Pons (tissue), 1 donor: Measurements from ENCODE around the gene ATXN1L.
"Not testable (repeated sequence)": the region's sequence is repeated elsewhere in the genome, so short reads cannot be mapped to it uniquely, and the experiment has no call there.

Experiments
- DNase-seq: peaks from one replicate; pipeline ENCODE4 v3.0.0-alpha.2; 2016; ENCODE audit warnings: low spot score

The ATXN1L gene

DNA sequence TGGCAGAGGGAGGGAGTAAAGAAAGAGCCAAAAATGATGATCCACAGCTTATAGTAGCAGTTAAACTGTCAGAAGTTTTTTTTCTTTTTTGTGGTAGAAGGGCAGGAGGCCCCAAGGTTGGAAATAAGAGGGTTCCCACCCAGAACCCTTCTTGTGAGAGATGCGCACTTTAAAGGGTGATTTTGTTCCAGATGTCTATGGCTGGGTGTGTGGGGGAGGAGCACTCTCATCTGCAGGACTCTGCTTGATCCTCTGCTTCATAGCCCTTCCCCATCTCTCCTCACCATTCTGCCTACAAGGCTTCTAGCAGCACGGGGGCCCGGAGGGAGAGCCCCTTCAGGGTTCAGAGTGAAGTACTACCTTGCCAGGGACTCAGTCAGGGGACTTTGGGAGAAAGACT is 6.4 kb downstream of the ATXN1L start:
- no peak for DNase-seq

DNA sequence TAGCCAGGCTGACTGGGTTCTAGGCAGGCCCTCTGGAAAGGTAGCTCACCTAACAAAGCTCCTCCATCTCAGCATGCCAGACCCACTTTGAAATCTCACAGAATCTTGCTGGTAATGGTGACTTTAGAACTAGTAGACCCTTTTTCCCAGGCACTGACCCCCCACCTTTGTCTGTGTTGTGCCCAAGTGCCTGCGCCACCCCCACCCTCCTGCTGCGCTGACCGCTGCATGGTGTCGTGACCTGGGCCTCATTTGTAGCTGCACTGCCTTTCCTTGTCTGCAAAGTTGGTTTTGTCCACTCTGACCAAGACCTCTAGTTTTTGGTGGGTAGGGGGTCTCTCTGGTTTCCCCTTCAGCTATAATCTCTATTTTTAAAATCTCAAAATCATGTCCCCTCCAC is 6.8 kb downstream of the ATXN1L start:
- DNase-seq: no peak

- DNase-seq: no peak
These were observed 7.6 kb downstream of the ATXN1L start for GRCh38 chr16:71853413-71853812.

DNA sequence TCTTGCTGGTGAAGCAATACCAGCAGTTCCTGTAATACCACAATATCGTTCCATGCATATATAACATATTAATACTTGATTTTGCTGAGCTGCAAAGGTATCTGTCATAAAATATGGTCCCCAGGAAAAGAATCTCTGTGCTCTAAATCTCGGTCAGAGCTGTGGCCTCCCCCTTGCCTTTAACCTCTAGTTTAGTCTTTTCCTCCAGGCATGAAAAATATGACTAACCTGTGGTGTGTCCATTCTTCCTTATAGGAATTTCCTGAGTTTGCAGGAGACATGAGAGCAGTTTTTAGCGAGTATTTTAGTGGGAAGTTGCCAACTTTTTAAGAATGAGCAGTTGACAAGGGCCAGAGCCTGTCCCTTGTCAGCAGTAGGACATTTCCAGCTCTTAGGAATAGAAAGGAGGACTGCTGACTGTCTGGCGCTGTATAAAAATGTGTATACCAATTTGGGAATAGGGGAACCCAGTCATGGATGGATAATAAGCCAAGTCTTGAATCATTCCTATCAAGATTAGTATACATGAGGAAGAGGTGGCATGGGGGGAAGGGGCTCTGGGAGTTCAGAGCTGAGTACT is 8.7 kb downstream of the ATXN1L start:
- DNase-seq: no peak

- DNase-seq: no peak
These were observed 10.3 kb downstream of the ATXN1L start for GRCh38 chr16:71855937-71856662.

GRCh38 chr16:71859762-71860521 is 14.2 kb downstream of the ATXN1L start:
- no peak for DNase-seq

DNA sequence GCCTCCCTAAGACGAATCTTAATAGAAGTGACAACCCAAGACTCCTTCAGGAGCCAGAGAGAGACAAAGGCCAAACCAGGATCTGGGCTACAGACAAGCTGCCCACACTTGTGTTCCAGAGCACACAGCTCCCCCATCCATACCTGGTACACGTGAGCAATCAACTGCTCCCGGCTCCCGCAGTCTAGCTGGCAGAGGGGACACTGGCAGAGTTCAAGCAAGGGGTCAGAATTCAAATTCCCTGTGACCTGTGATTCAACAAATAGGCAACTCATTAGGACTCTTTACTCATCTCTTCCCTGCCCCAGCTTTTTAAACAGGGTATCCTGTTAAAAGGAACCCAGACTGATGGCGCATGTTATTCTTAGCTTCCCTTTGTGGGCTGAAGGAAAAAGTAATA is 18.2 kb downstream of the ATXN1L start:
- DNase-seq: no peak

DNA sequence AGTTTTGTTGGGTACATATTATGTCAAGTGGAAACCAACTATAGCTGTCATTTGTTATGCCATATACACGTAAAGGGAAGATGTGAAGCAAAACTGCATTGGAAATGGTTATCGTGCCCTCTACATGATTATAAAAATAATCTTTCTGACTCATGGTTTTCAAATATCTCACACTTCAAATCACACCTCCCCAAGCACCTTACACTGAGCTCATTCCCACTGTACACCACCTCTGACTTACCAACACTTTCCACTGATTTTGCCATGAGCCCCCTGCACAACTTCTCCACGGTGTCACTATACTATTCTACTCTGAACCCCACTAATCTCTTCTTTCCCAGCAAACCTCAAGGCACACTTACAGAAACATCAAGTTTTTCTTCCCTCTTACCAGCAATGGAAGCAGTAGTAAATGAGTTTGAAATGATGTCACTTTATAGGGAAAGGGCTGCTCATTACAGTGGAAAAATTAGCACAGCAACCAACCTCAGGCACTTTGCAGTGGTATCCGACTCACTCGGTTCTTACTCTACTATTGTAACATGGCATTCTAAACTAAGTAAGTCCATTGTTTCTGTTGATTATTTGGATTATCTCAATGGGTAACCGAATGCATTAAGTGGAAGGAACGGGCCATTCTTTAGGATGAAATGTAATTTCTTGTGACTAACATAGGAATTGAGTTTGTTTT is 19.5 kb downstream of the ATXN1L start:
- DNase-seq: no peak

GRCh38 chr16:71867175-71867574 is 21.4 kb downstream of the ATXN1L start:
- DNase-seq: not testable (repeated sequence)

DNA sequence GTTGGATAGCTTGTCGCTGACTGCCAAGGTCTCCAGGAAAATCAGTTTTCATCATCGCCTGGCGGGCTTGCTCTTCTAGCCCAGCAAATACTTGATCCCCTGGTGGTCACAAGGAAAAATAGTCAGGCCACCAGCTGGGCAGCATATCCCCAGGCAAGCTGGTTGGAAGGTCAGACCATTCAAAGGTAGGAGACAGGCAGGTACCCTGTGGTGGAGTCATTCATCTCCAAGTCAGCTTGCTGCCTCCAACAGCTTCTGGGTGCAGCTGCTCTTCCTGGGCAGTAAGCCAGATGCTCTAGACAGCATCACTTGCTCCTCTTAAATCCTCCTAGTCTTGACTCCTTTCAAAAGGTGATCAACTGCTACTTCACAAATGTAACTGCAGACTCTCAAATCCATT is 22.2 kb downstream of the ATXN1L start:
- DNase-seq: peak; percentile 30

- no peak for DNase-seq
These were observed 23.3 kb downstream of the ATXN1L start for GRCh38 chr16:71869089-71869488.

- DNase-seq: no peak
These were observed 25.0 kb downstream of the ATXN1L start for GRCh38 chr16:71870818-71871217.

- DNase-seq: no peak
These were observed 27.4 kb downstream of the ATXN1L start for GRCh38 chr16:71873199-71873598.

DNA sequence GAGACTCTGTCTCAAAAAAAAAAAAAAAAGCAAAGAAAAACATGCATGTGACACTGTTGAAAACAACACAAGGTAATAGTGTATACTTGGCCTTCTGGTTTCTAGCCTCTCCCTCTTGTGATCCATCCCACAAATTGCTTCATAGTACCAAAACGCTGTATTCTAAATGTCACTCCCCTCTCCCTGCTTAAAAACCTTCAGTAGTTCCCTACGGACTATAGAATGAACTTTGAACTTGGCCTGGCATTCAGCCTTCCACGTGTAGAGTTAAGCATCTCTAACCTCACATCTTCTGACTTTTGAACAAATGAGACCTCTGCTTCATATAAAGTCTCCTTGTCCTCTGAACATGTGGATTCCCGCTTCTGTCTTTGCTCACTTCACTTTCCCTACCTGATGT is 33.1 kb downstream of the ATXN1L start:
- DNase-seq: no peak

- DNase-seq: peak; percentile 67
These were observed 34.4 kb downstream of the ATXN1L start for GRCh38 chr16:71880176-71880575.

DNA sequence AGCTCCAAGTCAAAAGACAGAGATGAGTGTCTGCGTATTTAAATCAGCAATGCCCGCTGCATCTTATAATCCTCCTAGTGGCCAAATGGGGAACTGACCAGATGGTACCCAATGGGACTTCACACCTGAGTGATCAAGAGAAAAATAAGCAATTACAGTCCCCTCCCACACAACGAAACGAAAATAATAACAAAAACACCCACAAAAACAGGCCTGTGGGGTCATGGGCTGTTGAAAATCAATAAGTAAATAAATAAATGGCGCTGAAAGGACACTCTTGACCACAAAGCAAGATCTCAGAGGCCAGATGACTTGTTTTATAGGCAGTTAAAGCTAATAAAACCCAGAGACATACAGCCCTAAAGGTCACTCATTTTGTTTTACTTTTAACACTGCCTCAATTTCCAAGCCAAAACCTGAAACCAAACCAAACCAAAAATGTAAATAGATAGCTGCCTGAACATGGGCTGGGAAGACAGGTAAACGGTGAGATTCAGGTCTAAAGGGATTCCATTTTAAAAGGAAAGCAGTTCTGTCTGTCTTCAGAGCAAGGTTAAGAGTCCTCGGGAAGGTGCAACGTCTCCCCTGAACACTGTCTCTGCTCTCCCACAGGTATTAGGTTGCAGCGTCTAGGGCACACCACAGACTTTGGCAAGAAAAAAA is 36.9 kb downstream of the ATXN1L start:
- peak; percentile 88 for DNase-seq

DNA sequence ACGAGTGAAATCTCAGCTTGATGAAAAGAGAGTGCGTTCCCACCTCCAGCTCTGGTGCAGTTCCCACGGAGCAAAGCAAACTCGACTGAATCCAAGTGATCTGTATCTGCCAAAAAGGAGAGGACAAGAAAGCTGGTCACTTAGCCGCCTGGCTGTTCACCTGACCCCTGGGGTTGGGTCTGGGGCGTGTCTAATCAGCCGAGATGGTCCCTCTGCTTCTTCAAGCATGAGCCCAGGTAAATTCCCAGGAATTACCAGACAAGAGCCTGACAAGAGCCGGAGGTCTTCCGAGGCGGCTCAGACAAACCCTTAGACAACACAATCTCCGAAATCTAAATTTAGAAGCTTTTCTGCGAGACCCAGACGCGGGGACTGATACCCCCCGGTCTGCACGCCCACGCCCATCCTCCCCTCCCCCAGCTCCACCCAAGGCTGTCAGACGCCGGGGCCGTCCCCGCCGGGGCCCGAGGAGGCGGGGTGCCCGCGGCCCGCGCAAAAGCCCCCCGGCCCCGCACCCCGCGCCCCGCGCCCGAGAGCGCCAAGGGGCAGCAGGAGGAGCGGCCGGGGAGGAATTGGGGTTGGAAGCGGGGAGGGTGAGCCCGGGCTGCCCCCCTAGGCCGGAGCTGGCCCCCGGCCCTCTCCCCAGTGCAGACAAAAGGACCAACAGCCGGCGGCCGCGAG is 37.5 kb downstream of the ATXN1L start:
- peak; percentile 47 for DNase-seq

DNA sequence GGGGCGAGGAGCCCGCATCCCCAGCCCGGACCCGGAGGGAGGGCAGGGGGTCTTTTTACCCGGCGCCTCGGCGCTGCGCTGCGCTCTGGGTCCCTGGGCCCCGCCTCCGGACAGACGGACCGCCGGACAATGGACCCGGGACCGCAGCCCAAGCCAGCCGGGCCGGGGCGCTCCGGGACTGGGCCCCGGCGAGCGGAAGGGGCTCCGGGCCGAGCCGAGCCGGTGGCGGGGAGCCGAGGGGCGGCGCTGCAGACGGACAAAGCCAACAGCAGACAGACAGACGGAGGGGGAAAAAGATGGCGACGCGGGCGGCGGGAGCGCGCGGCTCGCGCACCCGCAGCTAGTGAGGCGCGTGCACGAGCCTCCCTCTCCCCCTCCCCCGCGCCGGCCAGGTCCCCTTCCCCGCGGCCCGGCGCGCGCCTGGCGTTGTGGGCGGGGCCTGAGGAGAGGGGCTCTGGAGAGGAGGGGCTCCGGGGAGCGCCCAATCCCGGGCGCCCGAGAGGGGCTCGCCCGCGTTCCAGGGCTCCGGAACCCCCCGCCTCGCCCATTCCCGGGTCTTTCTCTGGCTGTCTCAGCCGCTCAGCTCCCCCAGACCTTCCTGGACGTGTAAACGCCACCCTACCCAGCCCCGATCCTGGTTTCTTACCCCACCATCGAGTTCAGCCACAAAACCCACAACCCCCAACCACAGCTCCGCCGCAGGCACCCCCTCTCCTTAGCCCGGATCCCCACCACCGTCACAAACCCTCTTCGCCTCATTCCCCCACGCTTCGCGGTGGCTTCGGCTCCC is 38.3 kb downstream of the ATXN1L start, which contains the start of gene ZNF821:
TSS of gene ZNF821 (minus strand) at position 334 of the 790 bp plus-strand sequence. CDS start 4,236 bp downstream, outside the sequence.
- peak; percentile 84 for DNase-seq

DNA sequence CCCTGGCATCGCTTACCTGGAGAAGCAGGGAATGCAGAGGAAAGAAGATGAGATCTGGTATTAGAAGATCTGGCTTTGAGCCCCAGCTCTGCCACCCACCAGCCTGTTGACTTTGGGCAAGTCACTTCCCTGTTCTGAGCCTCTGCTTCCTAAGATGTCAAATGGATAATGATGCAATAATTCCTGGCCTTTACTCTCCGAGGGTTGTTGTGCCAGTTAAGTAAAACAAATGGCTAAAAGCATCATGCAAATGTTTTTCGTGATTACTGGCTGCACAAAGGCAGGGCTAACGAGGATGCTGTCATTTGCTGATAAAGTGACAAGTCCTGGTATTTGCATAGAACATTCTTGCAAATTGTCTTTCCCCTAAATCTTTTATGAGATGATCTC is 39.5 kb downstream of the ATXN1L start:
- DNase-seq: peak; percentile 2

- no peak for DNase-seq
These were observed 43.4 kb downstream of the ATXN1L start for GRCh38 chr16:71889147-71889546.

DNA sequence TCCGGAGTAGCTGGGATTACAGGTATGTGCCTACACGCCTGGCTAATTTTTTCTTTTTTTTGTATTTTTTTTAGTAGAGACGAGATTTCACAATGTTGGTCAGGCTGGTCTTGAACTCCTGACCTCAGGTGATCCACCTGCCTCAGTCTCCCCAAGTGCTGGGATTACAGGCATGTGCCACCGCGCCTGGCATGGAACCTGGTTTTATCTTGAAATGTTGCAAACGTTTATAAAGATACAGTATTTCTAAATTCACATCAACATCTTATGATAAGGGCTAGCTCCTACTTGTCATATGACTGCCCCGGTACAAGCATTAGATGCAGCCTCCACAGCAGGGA is 48.1 kb downstream of the ATXN1L start:
- no peak for DNase-seq
